22Rv1 (cell line): Measurements from ENCODE around the gene LUM.

Experiments
- H3K27ac ChIP-seq: fragments of 450-650 bp; 2 replicates; pipeline ENCODE4 v1.5.1; 2017
- CTCF ChIP-seq: fragments of 450-650 bp; IDR thresholded peaks from 2 replicates; pipeline ENCODE4 v1.5.1; 2017; ENCODE audit warnings: mild to moderate bottlenecking
- ZFX ChIP-seq: fragments of 450-650 bp; IDR thresholded peaks from 2 replicates; pipeline ENCODE4 v1.6.1; 2017; ENCODE audit warnings: antibody characterized with exemption, borderline replicate concordance

LUM gene

GRCh38 chr12:91111366-91112325 lies at the start of gene LUM:
TSS of gene LUM (minus strand) at chr12:91111494. CDS start at chr12:91108979, 2,515 bp downstream.
- no peak within 1 kb of the TSS for H3K27ac ChIP-seq
- no peak for TF ChIP-seq CTCF
- TF ChIP-seq ZFX = no peak

GRCh38 chr12:91161009-91161408 lies 49.7 kb upstream of the LUM start:
- H3K27ac ChIP-seq = no peak overlapping the region
- TF ChIP-seq CTCF (no peak), ZFX (no peak)

- TF ChIP-seq ZFX (no peak), CTCF (no peak)
- H3K27ac ChIP-seq = no peak overlapping the region
Observed at GRCh38 chr12:91155990-91156389, 44.7 kb upstream of the LUM start.

- TF ChIP-seq CTCF (no peak), ZFX (no peak)
- no peak overlapping the region for H3K27ac ChIP-seq
Observed at GRCh38 chr12:91154131-91154530, 42.8 kb upstream of the LUM start.

GRCh38 chr12:91144053-91144452 lies 32.8 kb upstream of the LUM start:
- no peak overlapping the region for H3K27ac ChIP-seq
- TF ChIP-seq ZFX (no peak), CTCF (no peak)

- H3K27ac ChIP-seq = no peak overlapping the region
Observed at GRCh38 chr12:91143206-91143605, 31.9 kb upstream of the LUM start.

More at GRCh38 chr12:91143206-91143605, 31.9 kb upstream of the LUM start:
- TF ChIP-seq ZFX = no peak
- no peak for TF ChIP-seq CTCF
